ENCODE results near the gene ACO1.

ACO1 gene

GRCh38 chr9:32384002-32384363, 460 bp upstream of the ACO1 start:
- DNase-seq, result no peak

GRCh38 chr9:32385152-32385884, 875 bp downstream of the ACO1 start:
- DNase-seq, result no peak

- DNase-seq, result no peak
Observed at GRCh38 chr9:32385885-32386283, 1.4 kb downstream of the ACO1 start.

- DNase-seq, result no peak
Observed at GRCh38 chr9:32387256-32387655, 2.8 kb downstream of the ACO1 start.

GRCh38 chr9:32389365-32389764, 4.9 kb downstream of the ACO1 start:
- no peak for DNase-seq

- DNase-seq, result no peak
Observed at GRCh38 chr9:32393911-32394310, 9.5 kb downstream of the ACO1 start.

- no peak for DNase-seq
Observed at GRCh38 chr9:32394381-32395049, 10.1 kb downstream of the ACO1 start.

- DNase-seq, result no peak
Observed at GRCh38 chr9:32395510-32396216, 11.2 kb downstream of the ACO1 start.

- DNase-seq, result no peak
Observed at GRCh38 chr9:32398207-32398606, 13.8 kb downstream of the ACO1 start.

- DNase-seq, result peak; percentile 27
Observed at GRCh38 chr9:32399110-32399815, 14.8 kb downstream of the ACO1 start.

GRCh38 chr9:32401488-32401887, 17.0 kb downstream of the ACO1 start:
- DNase-seq, result no peak

GRCh38 chr9:32403567-32404260, 19.3 kb downstream of the ACO1 start:
- no peak for DNase-seq

GRCh38 chr9:32404402-32404801, 20.0 kb downstream of the ACO1 start:
- no peak for DNase-seq

GRCh38 chr9:32404856-32405255, 20.4 kb downstream of the ACO1 start:
- no peak for DNase-seq

- DNase-seq, result no peak
Observed at GRCh38 chr9:32405506-32405905, 21.1 kb downstream of the ACO1 start.

GRCh38 chr9:32406046-32406445, 21.6 kb downstream of the ACO1 start:
- no peak for DNase-seq

- DNase-seq, result no peak
Observed at GRCh38 chr9:32411753-32412152, 27.3 kb downstream of the ACO1 start.

- no peak for DNase-seq
Observed at GRCh38 chr9:32412440-32412839, 28.0 kb downstream of the ACO1 start.

GRCh38 chr9:32413424-32413823, 29.0 kb downstream of the ACO1 start:
- DNase-seq, result no peak

GRCh38 chr9:32414856-32415255, 30.4 kb downstream of the ACO1 start:
- DNase-seq, result peak; percentile 81

GRCh38 chr9:32419921-32420320, 35.5 kb downstream of the ACO1 start:
- no peak for DNase-seq

GRCh38 chr9:32422237-32422806, 37.9 kb downstream of the ACO1 start:
- DNase-seq, result no peak

- no peak for DNase-seq
Observed at GRCh38 chr9:32423371-32423770, 38.9 kb downstream of the ACO1 start.

Data from DMS79 treated with DMSO at 0.1 percent for 48 hours (cell line).